Measurements from ENCODE around the gene MIPEP.
"Not testable (repeated sequence)": the region's sequence is repeated elsewhere in the genome, so short reads cannot be mapped to it uniquely, and the experiment has no call there.

DNA sequence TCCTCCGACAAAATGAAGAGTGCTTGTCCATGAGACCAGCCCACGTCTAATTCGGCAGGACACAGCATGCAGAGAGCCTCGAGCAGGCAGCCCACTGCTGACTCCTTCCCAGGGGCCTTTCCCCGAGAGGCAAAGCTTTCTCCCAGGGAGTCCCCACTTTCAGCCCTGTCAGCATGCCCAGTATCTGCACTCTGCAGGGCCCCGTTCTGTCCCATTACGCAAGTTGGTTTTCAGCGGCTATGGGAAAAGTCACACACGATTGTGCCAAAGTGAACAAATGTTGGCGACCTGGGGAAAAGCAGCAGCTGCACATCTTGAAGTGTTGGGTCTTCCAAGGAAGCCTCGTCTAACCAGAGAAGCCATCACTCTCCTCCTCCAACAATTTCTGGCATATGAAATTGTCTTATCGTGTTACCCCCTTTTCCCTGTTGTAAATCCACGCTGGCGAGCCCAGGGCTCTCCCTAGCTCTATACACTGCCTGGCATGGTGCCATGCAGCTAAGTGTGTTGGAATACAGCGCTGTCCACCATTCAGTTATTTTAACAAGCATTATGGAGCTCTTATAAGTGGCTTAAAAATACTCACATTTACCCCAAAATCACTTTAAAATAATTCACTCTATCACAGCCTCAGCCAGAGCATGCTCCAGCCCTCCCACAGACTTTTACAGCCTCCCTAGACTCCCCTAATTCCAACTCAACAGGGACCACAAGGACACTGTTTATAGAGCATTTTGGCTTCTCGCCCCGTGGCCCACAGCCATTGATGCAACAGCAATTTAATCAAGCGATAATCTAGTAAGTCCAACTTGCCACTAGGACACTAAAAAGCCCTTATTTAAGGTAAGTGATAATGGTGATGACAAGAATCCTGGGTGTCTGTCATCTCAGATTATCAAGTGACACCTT is 8.5 kb downstream of the MIPEP start:
- TF ChIP-seq, protein P1, sequence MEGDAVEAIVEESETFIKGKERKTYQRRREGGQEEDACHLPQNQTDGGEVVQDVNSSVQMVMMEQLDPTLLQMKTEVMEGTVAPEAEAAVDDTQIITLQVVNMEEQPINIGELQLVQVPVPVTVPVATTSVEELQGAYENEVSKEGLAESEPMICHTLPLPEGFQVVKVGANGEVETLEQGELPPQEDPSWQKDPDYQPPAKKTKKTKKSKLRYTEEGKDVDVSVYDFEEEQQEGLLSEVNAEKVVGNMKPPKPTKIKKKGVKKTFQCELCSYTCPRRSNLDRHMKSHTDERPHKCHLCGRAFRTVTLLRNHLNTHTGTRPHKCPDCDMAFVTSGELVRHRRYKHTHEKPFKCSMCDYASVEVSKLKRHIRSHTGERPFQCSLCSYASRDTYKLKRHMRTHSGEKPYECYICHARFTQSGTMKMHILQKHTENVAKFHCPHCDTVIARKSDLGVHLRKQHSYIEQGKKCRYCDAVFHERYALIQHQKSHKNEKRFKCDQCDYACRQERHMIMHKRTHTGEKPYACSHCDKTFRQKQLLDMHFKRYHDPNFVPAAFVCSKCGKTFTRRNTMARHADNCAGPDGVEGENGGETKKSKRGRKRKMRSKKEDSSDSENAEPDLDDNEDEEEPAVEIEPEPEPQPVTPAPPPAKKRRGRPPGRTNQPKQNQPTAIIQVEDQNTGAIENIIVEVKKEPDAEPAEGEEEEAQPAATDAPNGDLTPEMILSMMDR (IDR thresholded peaks at IDR 0.05; ENCODE audit: low read depth, low read length, poor library complexity, severe bottlenecking): not testable (repeated sequence)
- not testable (repeated sequence) for TF ChIP-seq EZH2phosphoT487 (IDR thresholded peaks at IDR 0.05; ENCODE audit: borderline replicate concordance, low read length)
